ENCODE data around the gene DNAJC4.

Gene DNAJC4

GRCh38 chr11:64196626-64197025, 33.7 kb upstream of the DNAJC4 start:
- Histone ChIP-seq H3K27me3 (ENCODE audit: control insufficient read depth, insufficient read depth, low read length) (no peaks in the 10 kb centered on the region), H3K4me2 (ENCODE audit: low read length) (no peak overlapping the region), H2AFZ (no peak overlapping the region), H3K9ac (no peak overlapping the region), H3K4me3 (ENCODE audit: low read depth, low read length) (no peak overlapping the region), H3K9me3 (ENCODE audit: control insufficient read depth, low read length) (no peaks in the 10 kb centered on the region), H3K79me2 (no peaks in the 10 kb centered on the region), H3K4me1 (no peaks in the 10 kb centered on the region), H3K36me3 (ENCODE audit: control insufficient read depth, insufficient read depth, low read length) (no peaks in the 10 kb centered on the region), H3K27ac (no peak overlapping the region)
- TF ChIP-seq CTCF (IDR thresholded peaks at IDR 0.05), result no peak

- Histone ChIP-seq H3K79me2 (no peaks in the 10 kb centered on the region), H3K9me3 (ENCODE audit: control insufficient read depth, low read length) (no peaks in the 10 kb centered on the region), H3K9ac (no peak overlapping the region), H3K4me1 (no peaks in the 10 kb centered on the region), H3K36me3 (ENCODE audit: control insufficient read depth, insufficient read depth, low read length) (no peaks in the 10 kb centered on the region), H3K4me2 (ENCODE audit: low read length) (no peak overlapping the region), H3K4me3 (ENCODE audit: low read depth, low read length) (no peak overlapping the region), H3K27me3 (ENCODE audit: control insufficient read depth, insufficient read depth, low read length) (no peaks in the 10 kb centered on the region), H2AFZ (no peak overlapping the region), H3K27ac (no peak overlapping the region)
- TF ChIP-seq CTCF (IDR thresholded peaks at IDR 0.05), result no peak
These were observed 31.8 kb upstream of the DNAJC4 start for GRCh38 chr11:64198511-64198910.

GRCh38 chr11:64201543-64201942, 28.8 kb upstream of the DNAJC4 start:
- no peaks in the 10 kb centered on the region for H3K79me2 ChIP-seq
- H3K36me3 ChIP-seq (ENCODE audit: control insufficient read depth, insufficient read depth, low read length), result no peaks in the 10 kb centered on the region
- no peaks in the 10 kb centered on the region for H3K9me3 ChIP-seq (ENCODE audit: control insufficient read depth, low read length)
- H3K27ac ChIP-seq, result no peak overlapping the region
- no peak overlapping the region for H3K4me2 ChIP-seq (ENCODE audit: low read length)
- H3K9ac ChIP-seq, result no peak overlapping the region
- TF ChIP-seq CTCF (IDR thresholded peaks at IDR 0.05), result no peak
- H3K4me1 ChIP-seq, result peaks cover 4% of the 10 kb centered on the region
- H3K4me3 ChIP-seq (ENCODE audit: low read depth, low read length), result no peak overlapping the region
- no peaks in the 10 kb centered on the region for H3K27me3 ChIP-seq (ENCODE audit: control insufficient read depth, insufficient read depth, low read length)
- H2AFZ ChIP-seq, result no peak overlapping the region

GRCh38 chr11:64202992-64203391, 27.4 kb upstream of the DNAJC4 start:
- H3K36me3 ChIP-seq (ENCODE audit: control insufficient read depth, insufficient read depth, low read length), result no peaks in the 10 kb centered on the region
- no peak overlapping the region for H3K4me3 ChIP-seq (ENCODE audit: low read depth, low read length)
- H3K4me1 ChIP-seq, result peaks cover 4% of the 10 kb centered on the region
- H3K27me3 ChIP-seq (ENCODE audit: control insufficient read depth, insufficient read depth, low read length), result no peaks in the 10 kb centered on the region
- no peaks in the 10 kb centered on the region for H3K9me3 ChIP-seq (ENCODE audit: control insufficient read depth, low read length)
- no peak overlapping the region for H3K9ac ChIP-seq
- H3K27ac ChIP-seq, result no peak overlapping the region
- H3K79me2 ChIP-seq, result no peaks in the 10 kb centered on the region
- H2AFZ ChIP-seq, result no peak overlapping the region
- no peak for TF ChIP-seq CTCF (IDR thresholded peaks at IDR 0.05)
- no peak overlapping the region for H3K4me2 ChIP-seq (ENCODE audit: low read length)

GRCh38 chr11:64203421-64204079, 26.8 kb upstream of the DNAJC4 start:
- H3K79me2 ChIP-seq, result no peaks in the 10 kb centered on the region
- no peak overlapping the region for H2AFZ ChIP-seq
- H3K27ac ChIP-seq, result no peak overlapping the region
- no peaks in the 10 kb centered on the region for H3K9me3 ChIP-seq (ENCODE audit: control insufficient read depth, low read length)
- TF ChIP-seq CTCF (IDR thresholded peaks at IDR 0.05), result no peak
- no peak overlapping the region for H3K4me2 ChIP-seq (ENCODE audit: low read length)
- no peak overlapping the region for H3K4me3 ChIP-seq (ENCODE audit: low read depth, low read length)
- H3K4me1 ChIP-seq, result peaks cover 4% of the 10 kb centered on the region
- H3K9ac ChIP-seq, result no peak overlapping the region
- no peaks in the 10 kb centered on the region for H3K27me3 ChIP-seq (ENCODE audit: control insufficient read depth, insufficient read depth, low read length)
- no peaks in the 10 kb centered on the region for H3K36me3 ChIP-seq (ENCODE audit: control insufficient read depth, insufficient read depth, low read length)
